ENCODE measurements around the gene TMEM52.

DNA sequence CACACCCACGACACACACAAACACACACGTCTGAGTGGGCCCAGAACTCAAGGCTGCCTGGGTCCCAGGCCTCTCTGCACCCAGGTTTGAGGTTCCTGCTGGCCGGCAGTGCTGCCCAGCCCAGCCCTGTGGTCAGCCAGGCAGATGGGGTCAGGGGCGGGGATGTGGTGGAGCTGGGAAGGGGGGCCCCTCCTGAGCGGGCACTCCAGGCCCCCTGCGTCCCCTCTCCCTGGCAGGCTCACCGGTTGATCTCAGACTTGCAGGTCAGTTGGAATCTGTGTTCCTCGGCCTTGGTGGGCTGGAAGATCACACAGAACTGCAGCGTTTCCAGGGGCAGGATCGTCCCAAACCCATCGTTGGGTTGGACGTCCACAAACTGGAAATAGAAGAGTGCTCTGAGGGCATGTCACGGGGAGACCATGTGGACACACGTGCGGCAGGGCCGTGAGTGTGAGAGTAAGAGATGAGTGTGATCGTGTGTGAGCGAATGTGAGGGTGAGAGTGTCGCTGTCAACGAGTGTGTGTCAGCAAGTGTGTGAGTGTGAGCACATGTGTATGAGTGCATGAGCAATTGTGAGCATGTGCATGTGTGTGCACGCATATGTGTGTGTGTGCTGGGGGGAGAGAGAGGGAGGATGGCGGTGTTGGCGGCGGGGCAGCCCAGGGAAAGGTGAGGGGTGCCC, 19.7 kb upstream of the TMEM52 start:
- TF ChIP-seq CTCF (IDR thresholded peaks at IDR 0.05; ENCODE audit: poor library complexity, severe bottlenecking) (no peak), MXI1 (conservative IDR thresholded peaks at IDR 0.05; ENCODE audit: poor library complexity, severe bottlenecking) (no peak)
